SK-N-SH treated with all-trans-retinoic acid at 6 μM for 48 hours (cell line): Measurements from ENCODE around the gene TFCP2L1.
"Not testable (repeated sequence)": the region's sequence is repeated elsewhere in the genome, so short reads cannot be mapped to it uniquely, and the experiment has no call there.

Experiments
- ATAC-seq: fragments of 200-7000 bp; cut with Tn5 transposase; 3 replicates; pipeline ENCODE4 v1.9.1; 2020; ENCODE audit warnings: mild to moderate bottlenecking, moderate library complexity
- CSDC2 ChIP-seq: fragments of 250-450 bp; sonication (Bioruptor Pico); IDR thresholded peaks from 2 replicates; pipeline ENCODE4 v1.5.0; 2020; ENCODE audit warnings: mild to moderate bottlenecking, moderate library complexity
- CSRNP3 ChIP-seq: fragments of 250-450 bp; sonication (Bioruptor Pico); IDR thresholded peaks from 2 replicates; pipeline ENCODE4 v1.5.1; 2021; ENCODE audit warnings: mild to moderate bottlenecking, moderate library complexity
- ESRRG ChIP-seq: fragments of 250-450 bp; sonication (Bioruptor Pico); IDR thresholded peaks from 2 replicates; pipeline ENCODE4 v1.6.1; 2021; ENCODE audit warnings: mild to moderate bottlenecking
- GLIS3 ChIP-seq: fragments of 250-450 bp; sonication (Bioruptor Pico); IDR thresholded peaks from 2 replicates; pipeline ENCODE4 v1.5.0; 2020; ENCODE audit warnings: mild to moderate bottlenecking, moderate library complexity
- ISL1 ChIP-seq: fragments of 250-450 bp; sonication (Bioruptor Pico); IDR thresholded peaks from 2 replicates; pipeline ENCODE4 v2.1.2; 2022; ENCODE audit warnings: mild to moderate bottlenecking, moderate library complexity
- OSR1 ChIP-seq: fragments of 250-450 bp; sonication (Bioruptor Pico); IDR thresholded peaks from 2 replicates; pipeline ENCODE4 v1.8.0; 2022; ENCODE audit warnings: moderate library complexity, mild to moderate bottlenecking, inconsistent platforms
- PATZ1 ChIP-seq: fragments of 250-450 bp; sonication (Bioruptor Pico); IDR thresholded peaks from 2 replicates; pipeline ENCODE4 v1.8.0; 2020; ENCODE audit warnings: mild to moderate bottlenecking, moderate library complexity, borderline replicate concordance
- POU6F1 ChIP-seq: fragments of 250-450 bp; sonication (Bioruptor Pico); IDR thresholded peaks from 2 replicates; pipeline ENCODE4 v1.8.0; 2021; ENCODE audit warnings: low read depth, mild to moderate bottlenecking, moderate library complexity, borderline replicate concordance
- PPARA ChIP-seq: fragments of 250-450 bp; sonication (Bioruptor Pico); IDR thresholded peaks from 2 replicates; pipeline ENCODE4 v1.5.0; 2020; ENCODE audit warnings: mild to moderate bottlenecking, borderline replicate concordance
- RARB ChIP-seq: fragments of 250-450 bp; sonication (Bioruptor Pico); IDR thresholded peaks from 2 replicates; pipeline ENCODE4 v1.8.0; 2021; ENCODE audit warnings: mild to moderate bottlenecking, moderate library complexity
- SNAI2 ChIP-seq: fragments of 250-450 bp; sonication (Bioruptor Pico); IDR thresholded peaks from 2 replicates; pipeline ENCODE4 v1.5.0; 2020; ENCODE audit warnings: mild to moderate bottlenecking, moderate library complexity
- TCF4 ChIP-seq: fragments of 250-450 bp; sonication (Bioruptor Pico); IDR thresholded peaks from 2 replicates; pipeline ENCODE4 v1.8.0; 2021; ENCODE audit warnings: mild to moderate bottlenecking, moderate library complexity, borderline replicate concordance
- TOX ChIP-seq: fragments of 250-450 bp; sonication (Bioruptor Pico); IDR thresholded peaks from 2 replicates; pipeline ENCODE4 v1.8.0; 2021; ENCODE audit warnings: mild to moderate bottlenecking, moderate library complexity, borderline replicate concordance
- ZC3H10 ChIP-seq: fragments of 250-450 bp; sonication (Bioruptor Pico); IDR thresholded peaks from 2 replicates; pipeline ENCODE4 v1.5.1; 2021; ENCODE audit warnings: mild to moderate bottlenecking, moderate library complexity
- ZFP3 ChIP-seq: fragments of 250-450 bp; sonication (Bioruptor Pico); IDR thresholded peaks from 2 replicates; pipeline ENCODE4 v1.5.0; 2020; ENCODE audit warnings: mild to moderate bottlenecking, moderate library complexity
- ZFP30 ChIP-seq: fragments of 450-650 bp; formaldehyde crosslinking; IDR thresholded peaks from 2 replicates; pipeline ENCODE4 v1.5.0; 2022; ENCODE audit warnings: mild to moderate bottlenecking, moderate library complexity
- ZNF70 ChIP-seq: fragments of 450-650 bp; formaldehyde crosslinking; IDR thresholded peaks from 2 replicates; pipeline ENCODE4 v1.5.0; 2020; ENCODE audit warnings: mild to moderate bottlenecking, moderate library complexity
- TF ChIP-seq, protein P1 (sequence below): fragments of 250-450 bp; sonication (Bioruptor Pico); IDR thresholded peaks from 2 replicates; pipeline ENCODE4 v1.5.1; 2020; ENCODE audit warnings: low read depth, mild to moderate bottlenecking, moderate library complexity
- TF ChIP-seq, protein P2 (sequence below): fragments of 250-450 bp; sonication (Bioruptor Pico); IDR thresholded peaks from 2 replicates; pipeline ENCODE4 v1.5.0; 2020; ENCODE audit warnings: mild to moderate bottlenecking, moderate library complexity

Gene TFCP2L1, protein sequence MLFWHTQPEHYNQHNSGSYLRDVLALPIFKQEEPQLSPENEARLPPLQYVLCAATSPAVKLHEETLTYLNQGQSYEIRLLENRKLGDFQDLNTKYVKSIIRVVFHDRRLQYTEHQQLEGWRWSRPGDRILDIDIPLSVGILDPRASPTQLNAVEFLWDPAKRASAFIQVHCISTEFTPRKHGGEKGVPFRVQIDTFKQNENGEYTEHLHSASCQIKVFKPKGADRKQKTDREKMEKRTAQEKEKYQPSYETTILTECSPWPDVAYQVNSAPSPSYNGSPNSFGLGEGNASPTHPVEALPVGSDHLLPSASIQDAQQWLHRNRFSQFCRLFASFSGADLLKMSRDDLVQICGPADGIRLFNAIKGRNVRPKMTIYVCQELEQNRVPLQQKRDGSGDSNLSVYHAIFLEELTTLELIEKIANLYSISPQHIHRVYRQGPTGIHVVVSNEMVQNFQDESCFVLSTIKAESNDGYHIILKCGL

DNA sequence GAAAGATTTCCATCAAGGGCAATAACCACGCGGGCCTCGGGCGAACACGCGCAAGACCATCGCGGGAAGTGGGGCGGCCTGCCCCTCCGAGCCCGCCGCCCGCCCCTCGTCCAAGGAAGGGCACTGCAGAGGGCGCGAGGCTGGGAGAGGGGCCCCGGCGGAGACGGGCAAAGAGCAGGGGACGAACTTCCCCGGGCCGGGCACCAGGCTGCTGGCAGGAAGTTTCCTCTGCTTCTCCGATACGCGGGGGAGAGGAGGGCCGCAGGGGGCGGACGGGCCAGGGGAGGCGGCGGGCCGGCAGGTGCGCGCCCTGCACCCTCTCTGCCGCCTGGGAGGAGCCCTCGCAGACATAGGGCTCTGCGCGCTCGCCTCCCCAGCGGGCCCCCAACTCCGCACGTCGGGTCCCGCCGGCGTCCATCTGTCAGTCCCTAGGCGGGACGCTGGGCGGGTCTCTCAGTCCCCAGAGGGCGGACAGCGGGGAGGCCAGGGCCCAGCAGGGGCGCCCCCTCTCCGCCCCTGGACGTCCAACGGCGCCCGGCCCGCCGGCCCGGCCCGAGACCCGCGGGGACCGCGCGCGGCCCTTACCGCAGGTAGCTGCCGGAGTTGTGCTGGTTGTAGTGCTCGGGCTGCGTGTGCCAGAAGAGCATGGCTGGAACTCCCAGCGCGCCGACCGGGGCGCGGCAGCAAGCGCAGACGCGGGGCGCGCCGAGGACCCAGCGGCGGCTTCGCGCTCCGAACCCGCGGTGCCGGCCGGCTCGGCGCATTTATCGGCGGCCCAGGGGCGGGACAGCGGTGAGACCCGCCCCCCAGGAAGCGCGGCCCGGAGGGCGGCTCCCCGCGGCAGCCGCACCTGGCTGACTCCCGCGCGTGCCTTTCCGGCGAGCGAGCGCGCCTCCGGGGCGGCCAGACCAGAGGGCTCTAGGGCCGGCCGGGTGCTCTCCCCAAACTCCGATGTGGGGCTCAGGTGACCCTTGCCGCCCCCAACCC lies at the start of gene TFCP2L1:
Gene TFCP2L1 (minus strand): TSS at position 740 of the 987 bp plus-strand sequence. CDS start 93 bp downstream, at position 647.
- ATAC-seq: no peak

GRCh38 chr2:121333834-121334558 lies 49.0 kb upstream of the TFCP2L1 start:
- TF ChIP-seq TOX (CRISPR knock-in tag) (no peak), ZFP30 (no peak), ZFP3 (no peak)
- TF ChIP-seq, all 23 proteins: peak for 0
- no peak for ATAC-seq

More for the DNA sequence above, at the start of gene TFCP2L1:
- TF ChIP-seq SNAI2 (no peak), ZFP30 (no peak), ZC3H10 (no peak)

- TF ChIP-seq ISL1 (CRISPR knock-in tag): no peak
- no peak for TF ChIP-seq CSDC2 (CRISPR knock-in tag)
- no peak for ATAC-seq
Observed at GRCh38 chr2:121333231-121333630, 48.2 kb upstream of the TFCP2L1 start.

- not testable (repeated sequence) for ATAC-seq
Observed at GRCh38 chr2:121331324-121331723, 46.3 kb upstream of the TFCP2L1 start.

- no peak for ATAC-seq
- TF ChIP-seq CSDC2 (CRISPR knock-in tag) (no peak), RARB (CRISPR knock-in tag) (no peak), ZNF70 (CRISPR knock-in tag) (no peak), CSRNP3 (CRISPR knock-in tag) (no peak), OSR1 (CRISPR knock-in tag) (no peak), TCF4 (CRISPR knock-in tag) (no peak), GLIS3 (CRISPR knock-in tag) (no peak), PATZ1 (CRISPR knock-in tag) (no peak), ISL1 (CRISPR knock-in tag) (no peak), POU6F1 (no peak), ZFP30 (no peak), PPARA (CRISPR knock-in tag) (no peak), ESRRG (CRISPR knock-in tag) (no peak)
- TF ChIP-seq, protein P1, sequence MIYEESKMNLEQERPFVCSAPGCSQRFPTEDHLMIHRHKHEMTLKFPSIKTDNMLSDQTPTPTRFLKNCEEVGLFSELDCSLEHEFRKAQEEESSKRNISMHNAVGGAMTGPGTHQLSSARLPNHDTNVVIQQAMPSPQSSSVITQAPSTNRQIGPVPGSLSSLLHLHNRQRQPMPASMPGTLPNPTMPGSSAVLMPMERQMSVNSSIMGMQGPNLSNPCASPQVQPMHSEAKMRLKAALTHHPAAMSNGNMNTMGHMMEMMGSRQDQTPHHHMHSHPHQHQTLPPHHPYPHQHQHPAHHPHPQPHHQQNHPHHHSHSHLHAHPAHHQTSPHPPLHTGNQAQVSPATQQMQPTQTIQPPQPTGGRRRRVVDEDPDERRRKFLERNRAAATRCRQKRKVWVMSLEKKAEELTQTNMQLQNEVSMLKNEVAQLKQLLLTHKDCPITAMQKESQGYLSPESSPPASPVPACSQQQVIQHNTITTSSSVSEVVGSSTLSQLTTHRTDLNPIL (CRISPR knock-in tag): no peak
- TF ChIP-seq, protein P2, sequence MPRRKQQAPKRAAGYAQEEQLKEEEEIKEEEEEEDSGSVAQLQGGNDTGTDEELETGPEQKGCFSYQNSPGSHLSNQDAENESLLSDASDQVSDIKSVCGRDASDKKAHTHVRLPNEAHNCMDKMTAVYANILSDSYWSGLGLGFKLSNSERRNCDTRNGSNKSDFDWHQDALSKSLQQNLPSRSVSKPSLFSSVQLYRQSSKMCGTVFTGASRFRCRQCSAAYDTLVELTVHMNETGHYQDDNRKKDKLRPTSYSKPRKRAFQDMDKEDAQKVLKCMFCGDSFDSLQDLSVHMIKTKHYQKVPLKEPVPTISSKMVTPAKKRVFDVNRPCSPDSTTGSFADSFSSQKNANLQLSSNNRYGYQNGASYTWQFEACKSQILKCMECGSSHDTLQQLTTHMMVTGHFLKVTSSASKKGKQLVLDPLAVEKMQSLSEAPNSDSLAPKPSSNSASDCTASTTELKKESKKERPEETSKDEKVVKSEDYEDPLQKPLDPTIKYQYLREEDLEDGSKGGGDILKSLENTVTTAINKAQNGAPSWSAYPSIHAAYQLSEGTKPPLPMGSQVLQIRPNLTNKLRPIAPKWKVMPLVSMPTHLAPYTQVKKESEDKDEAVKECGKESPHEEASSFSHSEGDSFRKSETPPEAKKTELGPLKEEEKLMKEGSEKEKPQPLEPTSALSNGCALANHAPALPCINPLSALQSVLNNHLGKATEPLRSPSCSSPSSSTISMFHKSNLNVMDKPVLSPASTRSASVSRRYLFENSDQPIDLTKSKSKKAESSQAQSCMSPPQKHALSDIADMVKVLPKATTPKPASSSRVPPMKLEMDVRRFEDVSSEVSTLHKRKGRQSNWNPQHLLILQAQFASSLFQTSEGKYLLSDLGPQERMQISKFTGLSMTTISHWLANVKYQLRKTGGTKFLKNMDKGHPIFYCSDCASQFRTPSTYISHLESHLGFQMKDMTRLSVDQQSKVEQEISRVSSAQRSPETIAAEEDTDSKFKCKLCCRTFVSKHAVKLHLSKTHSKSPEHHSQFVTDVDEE (CRISPR knock-in tag): no peak
Observed at GRCh38 chr2:121330921-121331320, 45.9 kb upstream of the TFCP2L1 start.
